WI38 (cell line): ENCODE results near the gene PLBD1.

ENCODE experiments used
- H3K4me3 ChIP-seq: 2 replicates; pipeline ENCODE4 v1.5.1; 2011; ENCODE audit warnings: low read depth, mild to moderate bottlenecking, control low read depth, low read length
- TF ChIP-seq, protein P1 (sequence below): IDR thresholded peaks from 2 replicates; pipeline ENCODE4 v1.5.1; 2012; ENCODE audit warnings: low read depth, mild to moderate bottlenecking, control low read depth, low read length

Gene PLBD1

DNA sequence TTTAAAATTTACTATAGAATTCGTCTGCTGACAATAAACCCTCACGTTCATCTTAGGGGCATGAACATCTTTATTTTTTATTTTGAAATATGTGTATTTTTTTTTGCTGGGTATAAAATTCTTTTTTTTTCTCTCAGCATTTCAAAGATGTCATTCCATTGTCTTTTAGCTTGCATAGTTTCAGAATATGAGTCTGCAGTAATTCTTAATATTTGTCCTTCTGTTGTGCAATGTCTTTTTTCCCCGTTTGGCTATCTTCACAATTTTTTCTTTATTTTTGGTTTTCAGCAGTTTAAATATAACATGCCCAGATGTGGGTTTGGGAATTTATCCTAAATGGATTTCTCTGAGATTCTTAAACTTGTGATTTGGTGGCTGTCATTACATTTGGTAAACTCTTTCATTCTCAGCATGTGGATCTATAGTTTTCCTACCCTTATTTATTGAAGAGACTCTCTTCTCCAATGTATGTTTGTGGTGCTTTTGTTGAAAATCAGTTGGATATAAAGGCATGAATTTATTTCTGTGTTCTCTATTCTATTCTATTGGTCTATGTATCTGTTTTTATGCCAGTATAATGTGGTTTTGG lies 37.8 kb upstream of the PLBD1 start:
- TF ChIP-seq, protein P1, sequence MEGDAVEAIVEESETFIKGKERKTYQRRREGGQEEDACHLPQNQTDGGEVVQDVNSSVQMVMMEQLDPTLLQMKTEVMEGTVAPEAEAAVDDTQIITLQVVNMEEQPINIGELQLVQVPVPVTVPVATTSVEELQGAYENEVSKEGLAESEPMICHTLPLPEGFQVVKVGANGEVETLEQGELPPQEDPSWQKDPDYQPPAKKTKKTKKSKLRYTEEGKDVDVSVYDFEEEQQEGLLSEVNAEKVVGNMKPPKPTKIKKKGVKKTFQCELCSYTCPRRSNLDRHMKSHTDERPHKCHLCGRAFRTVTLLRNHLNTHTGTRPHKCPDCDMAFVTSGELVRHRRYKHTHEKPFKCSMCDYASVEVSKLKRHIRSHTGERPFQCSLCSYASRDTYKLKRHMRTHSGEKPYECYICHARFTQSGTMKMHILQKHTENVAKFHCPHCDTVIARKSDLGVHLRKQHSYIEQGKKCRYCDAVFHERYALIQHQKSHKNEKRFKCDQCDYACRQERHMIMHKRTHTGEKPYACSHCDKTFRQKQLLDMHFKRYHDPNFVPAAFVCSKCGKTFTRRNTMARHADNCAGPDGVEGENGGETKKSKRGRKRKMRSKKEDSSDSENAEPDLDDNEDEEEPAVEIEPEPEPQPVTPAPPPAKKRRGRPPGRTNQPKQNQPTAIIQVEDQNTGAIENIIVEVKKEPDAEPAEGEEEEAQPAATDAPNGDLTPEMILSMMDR = no peak
- no peak overlapping the region for H3K4me3 ChIP-seq

DNA sequence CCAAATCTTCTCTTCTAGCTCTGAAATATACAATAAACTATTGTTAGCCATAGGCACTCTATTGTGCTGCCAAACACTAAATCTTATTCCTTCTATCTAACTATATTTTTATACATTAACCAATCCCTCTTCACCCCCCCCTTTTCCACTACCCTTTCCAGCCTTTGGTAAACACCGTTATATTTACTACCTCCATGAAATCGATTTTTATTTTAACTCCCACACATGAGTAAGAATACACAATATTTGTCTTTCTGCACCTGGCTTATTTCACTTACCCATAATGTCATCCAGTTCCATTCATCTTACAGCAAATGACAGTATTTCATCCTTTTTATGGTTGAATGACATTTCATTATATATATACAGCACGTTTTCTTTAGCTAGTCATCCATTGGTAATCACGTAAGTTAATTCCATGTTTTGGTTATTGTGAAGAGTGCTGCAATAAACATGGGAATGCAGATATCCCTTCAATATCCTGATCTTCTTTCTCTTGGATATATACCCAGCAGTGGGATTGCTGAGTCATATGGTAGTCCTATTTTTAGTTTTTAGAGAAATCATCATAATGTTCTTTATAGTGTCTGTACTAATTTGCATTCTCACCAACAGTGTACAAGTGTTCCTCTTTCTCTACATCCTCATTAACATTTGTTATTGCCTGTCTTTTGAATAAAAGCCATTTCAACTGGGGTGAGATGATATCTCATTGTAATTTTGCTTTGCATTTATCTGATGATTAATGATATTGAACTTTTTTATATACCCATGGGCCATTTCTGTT lies 34.2 kb upstream of the PLBD1 start:
- TF ChIP-seq, protein P1 = no peak
- no peak overlapping the region for H3K4me3 ChIP-seq

GRCh38 chr12:14597480-14597879 lies 29.8 kb upstream of the PLBD1 start:
- no peak overlapping the region for H3K4me3 ChIP-seq
- TF ChIP-seq, protein P1 = no peak

DNA sequence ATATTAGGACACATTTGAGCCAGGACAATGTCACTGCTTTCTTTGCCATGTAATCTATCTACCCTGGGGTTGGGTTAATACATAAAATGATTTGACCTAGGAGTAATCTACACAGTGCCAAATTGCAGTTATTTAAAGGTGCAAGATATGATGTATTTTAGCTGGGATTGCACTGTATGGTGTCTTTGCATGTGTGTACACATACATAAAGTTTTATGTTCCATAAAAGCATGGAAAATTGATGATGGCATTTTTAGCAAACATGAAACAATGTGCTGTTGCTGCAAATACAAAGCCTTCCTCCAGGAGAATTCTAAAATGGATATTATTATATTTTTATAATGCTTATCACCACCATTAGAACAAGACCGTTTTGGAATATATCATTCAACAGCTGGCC lies 24.0 kb upstream of the PLBD1 start:
- no peak overlapping the region for H3K4me3 ChIP-seq
- TF ChIP-seq, protein P1 = no peak

GRCh38 chr12:14589169-14590004 lies 21.7 kb upstream of the PLBD1 start:
- TF ChIP-seq, protein P1 = no peak
- H3K4me3 ChIP-seq = no peak overlapping the region

DNA sequence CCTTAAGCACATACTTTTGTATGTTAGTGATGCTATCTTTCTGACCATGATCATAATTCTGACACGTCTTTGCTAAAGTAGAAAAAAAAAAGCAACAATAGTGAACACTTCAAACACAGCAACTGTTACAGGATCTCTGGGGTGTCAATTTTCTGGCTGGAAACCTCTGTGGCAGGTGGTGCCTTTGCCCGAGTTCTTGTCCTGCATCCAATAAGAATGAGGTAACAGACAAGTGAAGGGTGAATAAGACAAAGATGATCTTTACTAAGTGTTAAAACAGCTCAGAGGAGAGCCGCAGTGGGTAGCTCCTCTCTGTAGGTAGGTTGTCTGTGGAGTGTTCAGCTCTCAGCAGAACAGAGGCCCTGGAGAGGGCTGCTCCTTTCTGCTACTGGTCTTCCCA lies 20.9 kb upstream of the PLBD1 start:
- H3K4me3 ChIP-seq = no peak overlapping the region
- TF ChIP-seq, protein P1 = no peak
